Activated CD4-positive, alpha-beta T cell treated with anti-CD3 and anti-CD28 coated beads for 4 hours (primary cell): Measurements from ENCODE around the gene SCYL3.
"Not testable (repeated sequence)": the region's sequence is repeated elsewhere in the genome, so short reads cannot be mapped to it uniquely, and the experiment has no call there.

Source experiments
- DNase-seq, 2 donors: peaks; one replicate each; pipeline ENCODE4 v3.0.0-alpha.2; 2020

The SCYL3 gene

DNA sequence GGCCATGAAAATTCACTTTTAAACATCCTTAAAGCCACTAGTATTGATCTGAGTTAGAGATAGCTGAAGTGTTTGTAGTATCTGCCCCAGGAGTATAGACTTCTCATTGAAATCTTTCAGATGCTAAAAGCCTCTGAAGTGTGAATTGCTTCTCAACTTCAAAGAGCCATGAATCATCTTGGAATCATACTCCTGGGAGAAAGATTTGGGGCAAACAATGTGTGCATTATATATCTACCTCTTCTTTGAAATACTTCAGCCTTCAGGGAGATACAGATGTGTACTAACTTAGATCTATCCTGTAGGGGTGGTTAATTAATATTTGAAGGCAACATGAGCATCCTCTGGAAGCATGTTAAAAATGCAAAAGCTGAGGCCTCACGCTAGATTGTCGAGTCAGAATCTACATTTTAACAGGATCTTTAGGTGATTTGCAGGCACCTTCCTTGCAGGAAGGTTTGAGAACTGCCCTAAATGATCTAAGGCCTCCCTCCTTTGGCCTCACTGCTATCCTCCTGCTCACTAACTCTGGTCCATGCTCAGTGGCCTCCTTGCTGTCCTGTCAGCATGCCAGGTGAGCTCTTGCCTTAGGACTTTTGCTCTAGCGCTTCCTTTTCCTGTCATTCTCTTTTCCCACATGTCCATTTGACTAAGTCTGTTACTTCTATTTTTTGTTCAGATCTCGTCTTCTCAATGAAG is 6.0 kb upstream of the SCYL3 start:
- no peak for DNase-seq

DNA sequence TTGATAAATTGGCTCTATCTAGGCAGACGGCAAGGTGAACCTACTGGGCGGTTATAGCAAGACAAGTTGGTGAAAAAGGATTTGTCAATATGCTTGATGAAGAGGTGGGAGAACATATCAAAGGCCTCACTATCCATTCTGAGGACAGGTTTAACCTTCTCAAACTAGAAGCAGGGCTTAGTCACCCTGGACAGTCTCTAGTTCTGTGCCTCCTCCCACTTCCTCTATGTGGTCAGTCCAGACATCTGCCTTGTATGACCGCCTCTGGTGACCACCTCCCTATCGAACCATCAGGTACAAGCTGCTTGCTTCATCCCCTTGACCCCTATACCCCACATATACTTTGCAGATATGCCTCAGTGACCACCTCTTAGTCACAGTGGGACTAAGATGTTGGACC is 2.3 kb upstream of the SCYL3 start:
- no peak for DNase-seq

DNA sequence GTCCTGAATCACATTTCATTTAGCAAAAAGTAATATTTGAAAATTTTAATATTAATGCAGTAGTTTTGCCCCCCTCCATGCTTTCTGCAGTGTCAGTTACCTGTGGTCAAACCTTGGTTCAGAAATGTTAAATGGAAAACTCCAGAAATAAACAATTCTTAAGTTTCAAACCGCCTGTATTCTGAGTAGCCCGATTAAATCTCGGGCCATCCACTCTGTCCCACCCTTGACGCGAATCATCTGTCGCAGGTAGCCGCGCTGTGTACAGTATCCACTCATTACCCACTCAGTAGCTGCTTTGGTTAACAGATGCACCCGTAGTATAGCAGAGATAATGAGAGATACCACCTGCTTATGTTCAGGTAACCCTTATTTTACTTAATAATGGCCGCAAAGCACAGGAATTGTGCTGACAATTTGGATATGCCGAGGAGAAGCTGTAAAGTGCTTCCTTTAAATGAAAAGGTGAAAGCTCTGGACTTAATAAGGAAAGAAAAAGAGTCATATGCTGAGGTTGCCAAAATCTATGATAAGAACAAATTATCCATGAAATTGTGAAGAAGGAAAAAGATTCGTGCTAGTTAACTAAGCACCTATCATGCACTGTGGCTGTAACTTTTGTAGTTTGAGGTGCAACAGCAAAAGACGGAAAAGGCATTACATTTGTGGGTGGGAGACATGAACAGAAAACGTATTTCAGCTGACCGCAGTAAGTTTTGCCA is 889 bp upstream of the SCYL3 start:
- DNase-seq, result peak in 1 of 2 donors; percentile 7

DNA sequence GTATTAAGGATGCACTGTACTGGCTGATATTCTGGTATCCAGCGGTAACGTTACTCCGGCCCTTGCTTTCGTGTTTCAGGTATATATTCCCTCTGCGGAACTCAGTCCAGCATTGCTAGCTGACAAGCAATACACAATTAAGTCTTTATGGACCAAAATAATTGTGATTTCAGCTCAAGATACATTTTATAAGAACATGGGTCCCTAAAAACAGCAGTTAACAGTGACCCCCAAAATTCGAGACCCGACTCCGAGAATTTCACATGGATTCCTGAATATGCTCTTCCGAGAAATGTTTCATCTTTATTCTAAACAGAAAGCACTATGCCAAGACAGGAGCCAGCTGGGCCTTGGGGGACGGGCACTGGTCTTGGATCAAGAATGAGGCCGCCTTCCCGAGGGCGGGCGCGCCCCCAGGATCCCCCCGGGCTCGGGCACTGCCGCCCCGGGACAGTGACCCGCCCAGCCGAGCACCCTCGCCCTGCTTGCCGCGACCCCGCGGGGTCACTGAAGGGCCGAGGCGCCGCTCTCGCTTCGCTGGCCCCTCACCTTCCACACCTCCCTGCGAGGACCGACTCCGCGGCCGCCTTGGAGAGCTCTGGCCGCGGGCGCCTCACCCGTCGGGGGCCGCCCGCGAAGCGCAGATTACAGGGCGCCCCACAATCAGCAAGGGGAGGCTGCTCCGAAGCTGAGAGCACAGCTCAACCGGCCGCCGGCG is 610 bp downstream of the SCYL3 start:
- peak; percentile 26 to 43 for DNase-seq

DNA sequence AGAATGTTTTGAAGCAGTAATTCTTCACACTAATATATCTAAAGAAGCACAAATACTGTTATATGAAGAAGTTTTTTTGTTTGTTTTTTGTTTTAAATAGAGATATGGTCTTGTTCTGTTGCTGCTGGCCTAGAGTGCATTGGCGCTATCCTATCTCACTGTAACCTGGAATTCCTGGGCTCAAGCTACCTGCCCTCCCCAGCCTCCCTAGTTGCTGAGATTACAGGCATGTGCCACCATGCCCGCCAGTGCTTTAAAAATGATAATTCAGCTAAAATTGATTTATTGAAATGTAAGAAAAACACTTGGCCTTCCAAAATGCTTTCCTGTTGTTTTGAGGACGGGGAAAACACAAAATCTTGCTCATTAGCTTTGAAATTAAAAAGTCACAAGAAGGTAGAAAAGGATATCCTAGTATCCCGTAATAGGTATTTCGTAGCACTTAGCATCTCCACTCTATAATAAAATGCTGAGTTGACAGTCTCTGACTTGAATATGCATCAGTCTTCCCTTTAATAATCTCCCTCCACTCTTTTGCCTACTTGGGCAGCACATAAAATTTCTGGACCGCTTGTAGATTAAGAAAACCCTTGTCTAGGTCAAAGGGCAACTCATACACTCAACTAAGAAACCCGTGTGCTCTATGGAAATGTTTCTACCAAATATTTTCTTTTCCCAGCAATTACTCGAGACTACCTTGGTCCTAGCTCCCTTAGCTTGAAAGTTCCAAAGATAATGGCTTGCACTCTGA is 1.3 kb downstream of the SCYL3 start:
- no peak for DNase-seq

DNA sequence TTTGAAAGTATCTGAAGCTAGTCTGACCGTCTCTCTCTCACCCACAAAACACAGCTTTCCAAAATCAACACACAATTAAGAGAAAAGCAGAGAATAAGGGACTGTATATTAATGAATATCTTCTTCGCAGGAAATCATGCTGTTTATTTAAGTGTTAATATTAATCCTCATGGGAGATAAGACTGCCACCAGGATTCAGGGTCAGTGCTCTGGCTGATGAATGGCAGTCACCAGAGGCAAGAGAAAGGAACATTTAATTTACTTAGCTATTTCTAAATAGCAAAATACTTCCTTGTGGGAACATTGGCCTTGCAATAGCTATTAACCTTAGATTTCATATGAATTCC is 2.2 kb downstream of the SCYL3 start:
- no peak for DNase-seq

DNA sequence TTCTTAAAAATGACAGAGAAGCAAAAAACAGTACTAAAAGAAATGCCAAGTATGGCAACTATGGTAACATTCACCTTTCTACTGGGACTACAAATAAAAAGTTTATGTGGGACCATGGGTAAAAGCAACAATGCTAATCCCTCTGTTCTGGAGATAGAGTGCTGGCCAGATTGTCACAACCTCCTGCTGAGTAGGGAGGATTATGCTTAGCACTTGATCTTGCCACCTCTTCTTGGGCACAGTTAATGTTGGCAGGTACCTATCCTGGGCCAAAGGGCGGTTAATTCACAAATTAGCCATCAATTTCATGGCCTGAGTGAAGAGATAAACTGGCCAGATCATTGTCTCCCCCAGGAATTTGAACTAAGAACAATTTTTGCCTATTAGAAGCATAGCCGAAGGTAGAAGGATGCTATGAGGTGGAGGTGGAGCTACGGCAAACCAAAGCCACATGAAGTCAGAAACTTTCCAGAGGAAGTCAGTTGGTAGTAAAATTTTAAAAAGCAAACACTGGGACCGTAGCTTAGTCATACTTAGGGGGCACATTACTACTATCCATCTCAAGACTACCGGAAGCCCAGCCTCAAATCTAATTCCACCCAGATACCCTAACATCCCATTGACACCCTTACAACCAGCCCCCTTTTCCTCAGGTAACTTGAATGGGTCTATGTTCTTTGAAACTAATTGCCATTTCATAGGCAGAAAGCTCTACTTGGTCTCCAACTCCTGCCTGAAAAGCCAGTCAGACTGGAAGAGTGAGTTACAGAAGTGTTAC is 2.7 kb downstream of the SCYL3 start:
- peak; percentile 41 to 42 for DNase-seq

DNA sequence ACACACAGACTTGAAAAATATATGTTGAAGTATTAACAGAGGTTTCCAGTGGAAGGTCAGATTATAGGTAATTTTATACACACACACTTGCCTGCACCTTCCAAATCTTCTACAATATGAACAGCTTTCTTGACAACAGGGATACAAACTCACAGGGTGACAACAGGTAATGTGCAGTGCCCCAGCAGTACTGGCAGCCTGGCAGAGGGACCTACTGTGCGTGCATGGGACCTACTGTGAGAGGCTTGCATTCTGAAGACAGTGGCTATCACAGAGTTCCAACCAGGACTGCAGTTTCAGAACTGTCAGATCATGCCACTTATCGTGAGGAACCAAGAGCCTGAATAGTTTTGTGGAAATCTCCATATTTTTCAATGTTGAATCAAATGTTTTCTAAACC is 3.8 kb downstream of the SCYL3 start:
- DNase-seq, result no peak

DNA sequence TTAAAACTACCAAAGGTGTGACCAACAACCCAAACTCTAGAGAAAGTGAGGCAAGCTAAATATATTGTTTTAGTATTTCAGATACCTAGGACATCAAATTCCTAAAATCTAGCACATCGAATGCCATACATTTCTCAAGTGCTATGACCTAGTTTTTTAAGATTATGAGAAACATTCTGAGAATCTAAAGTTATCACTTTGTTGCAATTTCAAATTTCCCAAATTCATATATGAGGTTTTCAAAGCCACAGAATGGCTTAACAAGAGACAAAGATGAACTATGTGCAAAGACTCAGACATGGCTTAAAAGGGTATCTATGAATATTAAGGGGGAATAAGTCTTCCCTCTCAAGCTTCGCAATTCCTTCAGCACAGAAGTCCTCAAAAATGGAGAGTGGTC is 6.8 kb downstream of the SCYL3 start:
- no peak for DNase-seq

DNA sequence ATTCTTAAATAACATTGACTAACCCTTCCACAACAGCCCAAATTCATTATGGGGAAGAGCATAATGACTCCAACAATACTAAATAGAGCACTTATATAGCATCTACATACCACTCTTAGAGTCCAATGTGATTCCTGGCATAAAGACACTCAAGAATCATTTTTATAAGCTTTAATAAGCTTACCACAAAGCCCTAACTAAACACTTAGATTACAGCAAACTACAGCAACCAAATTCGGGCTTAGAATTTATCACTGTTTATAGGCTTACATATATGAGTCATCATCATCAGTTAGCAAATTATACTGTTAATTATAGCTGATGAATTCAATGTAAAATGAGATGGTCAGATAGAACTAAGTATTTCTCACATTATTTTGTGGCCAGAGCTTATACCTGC is 7.3 kb downstream of the SCYL3 start:
- no peak for DNase-seq

DNA sequence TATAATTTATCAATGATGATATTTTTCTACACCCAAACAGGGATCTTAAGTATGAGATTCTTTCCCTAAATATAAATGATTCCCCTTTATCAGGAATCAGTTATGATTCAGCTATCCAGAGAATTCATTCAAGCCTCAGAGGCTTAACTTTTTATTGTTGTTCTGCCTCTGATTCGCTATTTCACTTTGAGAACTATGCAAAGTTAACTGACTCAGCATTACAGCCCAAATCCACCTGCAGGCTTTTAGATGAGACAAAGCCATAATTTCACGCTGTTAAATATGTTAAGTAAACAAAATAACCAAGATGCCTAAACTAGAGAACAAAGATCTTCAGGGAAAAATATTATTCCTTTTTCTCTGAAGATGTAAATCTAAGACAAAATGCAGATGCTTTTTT is 8.5 kb downstream of the SCYL3 start:
- DNase-seq, result no peak

DNA sequence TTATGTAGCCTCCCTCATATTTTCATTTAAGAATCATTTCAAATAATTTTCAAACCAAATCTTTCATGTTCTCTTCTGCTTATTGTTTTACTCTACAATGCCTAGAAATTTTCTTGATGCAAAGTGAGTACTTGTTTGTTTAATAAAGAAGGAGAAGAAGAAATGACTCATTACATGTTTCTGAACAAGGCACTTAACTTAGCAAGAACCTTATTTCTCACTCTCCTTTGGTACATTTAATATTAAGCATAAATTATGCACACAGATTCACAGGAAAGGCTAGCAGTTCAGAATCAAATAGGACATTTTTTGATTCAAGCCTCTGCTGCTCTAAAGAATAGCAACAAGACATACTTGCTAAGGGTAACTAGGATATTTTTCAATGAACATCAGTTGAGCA is 9.1 kb downstream of the SCYL3 start:
- DNase-seq, result no peak

DNA sequence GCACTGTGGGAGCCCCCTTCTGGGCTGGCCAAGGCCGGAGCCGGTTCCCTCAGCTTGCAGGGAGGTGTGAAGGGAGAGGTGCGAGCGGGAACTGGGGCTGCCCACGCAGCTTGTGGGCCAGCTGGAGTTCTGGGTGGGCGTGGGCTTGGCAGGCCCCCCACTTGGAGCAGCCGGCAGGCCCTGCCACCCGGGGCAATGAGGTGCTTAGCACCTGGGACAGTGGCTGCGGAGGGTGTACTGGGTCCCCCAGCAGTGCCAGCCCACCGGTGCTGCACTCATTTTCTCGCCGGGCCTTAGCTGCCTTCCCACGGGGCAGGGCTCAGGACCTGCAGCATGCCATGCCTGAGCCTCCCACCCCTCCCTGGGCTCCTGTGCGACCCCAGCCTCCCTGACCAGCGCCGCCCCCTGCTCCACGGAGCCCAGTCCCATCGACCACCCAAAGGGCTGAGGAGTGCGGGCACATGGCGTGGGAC is 11.6 kb downstream of the SCYL3 start:
- no peak for DNase-seq

DNA sequence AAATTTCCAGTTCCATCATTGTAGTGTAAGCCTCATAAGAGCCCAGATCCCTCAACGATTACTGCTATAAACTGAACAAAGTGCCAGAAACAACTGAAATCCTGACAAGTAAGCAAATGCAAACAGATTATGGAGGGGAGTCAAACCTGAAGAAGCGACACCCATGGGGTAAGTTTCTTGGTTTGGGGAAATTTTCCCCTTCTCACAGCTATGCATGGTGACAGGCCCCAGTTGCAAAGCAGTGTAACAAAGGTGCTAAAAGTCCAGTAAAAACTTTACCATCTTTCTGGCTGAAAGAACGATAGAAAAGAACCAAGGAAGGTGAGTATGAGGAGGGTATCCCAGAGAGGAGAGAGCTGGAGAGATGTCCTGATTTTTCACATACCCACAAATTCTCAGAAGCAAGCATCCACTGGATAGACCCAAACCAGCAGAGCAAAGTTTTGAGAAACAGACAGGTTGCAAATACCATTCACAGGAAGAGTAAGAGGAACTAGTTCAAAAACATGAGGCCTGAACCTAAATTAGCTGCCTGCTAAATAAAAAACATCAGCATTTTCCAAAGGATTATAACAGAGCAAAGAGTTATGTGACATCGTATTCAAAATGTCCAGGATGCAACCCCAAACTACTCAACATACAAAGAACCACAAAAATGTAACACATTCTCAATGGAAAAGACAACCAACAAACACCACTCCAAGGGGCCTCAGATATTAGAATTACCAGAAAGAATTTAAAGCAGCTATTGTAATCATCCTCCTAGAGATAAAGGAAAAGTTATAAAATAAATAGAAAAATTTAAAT is 14.5 kb downstream of the SCYL3 start:
- DNase-seq, result no peak

DNA sequence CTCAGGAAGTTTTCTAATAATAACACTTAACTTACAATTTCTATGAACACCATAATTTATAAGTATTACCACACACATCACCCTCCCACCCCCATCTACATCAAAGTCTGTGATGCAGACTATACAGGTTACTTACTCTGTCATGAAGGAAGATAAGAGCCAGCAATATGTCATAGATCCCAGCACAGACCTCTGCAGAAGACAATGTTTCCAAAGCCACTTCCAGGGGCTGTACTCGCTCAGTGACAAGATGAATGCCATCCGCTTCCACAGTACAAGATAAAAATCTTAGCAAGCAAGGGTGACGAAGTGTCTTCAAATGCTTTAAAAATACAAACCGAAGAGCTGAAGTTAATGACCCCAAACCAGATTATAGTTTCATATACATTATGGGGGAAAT is 15.2 kb downstream of the SCYL3 start:
- no peak for DNase-seq

DNA sequence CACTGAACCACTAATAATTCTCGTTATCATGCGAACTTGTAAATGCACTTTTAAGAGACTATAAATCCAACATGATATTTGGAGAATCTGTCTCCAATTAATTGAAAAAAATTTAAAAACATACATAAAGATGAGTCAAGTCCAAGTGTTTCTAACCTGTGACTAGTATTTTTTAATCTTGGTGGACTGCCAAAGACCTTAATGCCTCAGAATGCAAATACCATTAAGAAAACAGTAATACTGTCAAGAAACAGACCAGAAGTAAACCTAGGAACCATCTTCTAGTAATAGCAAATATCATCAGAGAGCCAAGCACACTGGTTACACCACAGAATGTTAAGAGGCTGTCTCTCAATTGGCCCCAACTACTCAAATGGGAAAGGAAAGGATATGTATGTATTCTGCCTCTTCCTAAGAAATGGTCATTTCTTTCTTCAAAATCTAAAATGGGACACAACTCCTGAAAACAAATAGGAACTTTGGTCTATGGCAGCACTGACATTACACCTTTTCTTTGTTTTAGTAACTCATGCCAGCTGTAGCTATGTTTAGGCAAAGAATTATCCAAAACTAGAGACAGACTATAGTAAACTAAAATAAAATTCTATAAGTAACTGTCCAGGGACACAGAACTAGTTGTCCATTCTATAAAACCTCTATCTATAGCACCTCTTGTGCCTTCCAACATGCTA is 15.8 kb downstream of the SCYL3 start:
- no peak for DNase-seq

DNA sequence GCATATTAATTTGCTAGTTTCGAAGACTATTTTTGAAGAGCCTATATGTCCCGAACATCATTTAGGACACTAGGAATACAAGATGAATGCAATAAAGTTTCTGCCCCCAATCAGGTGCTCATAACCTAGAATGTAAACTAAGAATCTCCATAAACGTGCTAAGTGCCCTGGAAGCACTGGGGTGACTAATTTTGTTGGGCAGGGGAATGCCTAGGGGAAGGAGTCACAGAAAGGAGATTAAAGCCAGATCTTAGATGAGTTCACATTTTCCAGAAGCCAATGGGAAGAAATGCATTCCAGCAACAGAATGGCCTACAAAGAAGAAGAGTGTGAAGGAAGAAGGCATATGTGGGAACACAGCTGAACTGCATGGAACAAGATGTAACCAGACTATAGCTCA is 19.5 kb downstream of the SCYL3 start:
- no peak for DNase-seq

DNA sequence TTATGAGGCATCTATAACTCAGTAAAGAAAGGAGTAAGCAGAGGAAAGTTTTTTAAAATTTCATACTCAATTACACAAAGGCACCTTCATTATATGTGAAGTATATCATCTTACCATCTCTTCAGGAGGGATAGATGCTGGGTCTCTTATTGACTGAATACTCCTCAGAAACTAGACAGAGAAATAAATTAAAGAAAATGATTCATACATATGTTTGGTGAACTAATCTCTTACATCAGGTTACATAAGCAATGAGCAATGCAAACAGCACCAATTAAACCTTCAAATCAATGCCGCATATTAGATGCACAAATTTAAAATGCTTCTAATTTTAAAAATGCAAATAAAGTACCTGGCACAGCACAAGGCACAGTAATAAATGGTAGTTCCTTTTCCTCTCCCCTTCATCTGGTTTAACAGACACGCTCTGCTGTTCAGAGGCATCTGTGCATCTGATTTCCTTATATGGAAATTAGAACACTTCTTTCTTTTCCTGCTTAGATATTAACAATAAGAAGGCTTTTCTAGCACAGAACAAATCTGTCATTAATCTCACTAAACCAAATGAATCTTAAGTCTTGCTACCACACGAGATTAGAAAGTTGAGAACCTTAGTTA is 20.0 kb downstream of the SCYL3 start:
- DNase-seq, result no peak

DNA sequence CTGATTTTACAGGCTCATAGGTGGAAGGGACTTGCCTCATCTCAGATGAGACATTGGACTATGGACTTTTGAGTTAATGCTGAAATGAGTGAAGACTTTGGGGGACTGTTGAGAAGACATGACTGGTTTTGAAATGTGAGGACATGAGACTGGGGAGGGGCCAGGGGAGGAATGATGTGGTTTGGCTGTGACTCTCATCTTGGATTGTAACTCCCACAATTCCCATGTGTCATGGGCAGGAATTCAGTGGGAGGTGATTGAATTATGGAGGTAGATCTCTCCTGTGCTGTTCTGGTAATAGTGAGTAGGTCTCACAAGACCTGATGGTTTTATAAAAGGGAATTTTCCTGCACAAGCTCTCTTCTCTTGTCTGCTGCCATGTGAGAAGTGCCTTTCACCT is 20.8 kb downstream of the SCYL3 start:
- DNase-seq, result no peak

DNA sequence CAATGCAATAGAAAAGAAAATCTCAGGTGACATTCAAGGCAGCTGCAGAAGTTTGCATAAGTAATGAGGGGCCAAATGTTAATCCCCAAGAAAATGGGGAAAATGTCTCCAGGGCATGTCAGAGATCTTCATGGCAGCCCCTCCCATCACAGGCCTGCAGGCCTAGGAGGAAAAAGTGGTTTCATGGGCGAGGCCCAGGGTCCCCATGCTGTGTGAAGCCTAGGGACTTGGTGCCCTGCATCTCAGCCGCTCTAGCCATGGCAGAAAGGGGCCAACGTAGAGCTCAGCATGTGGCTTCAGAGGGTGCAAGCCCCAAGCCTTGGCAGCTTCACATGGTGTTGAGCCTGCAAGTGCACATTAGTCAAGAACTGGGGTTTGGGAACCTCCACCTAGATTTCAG is 21.7 kb downstream of the SCYL3 start:
- DNase-seq, result not testable (repeated sequence)

DNA sequence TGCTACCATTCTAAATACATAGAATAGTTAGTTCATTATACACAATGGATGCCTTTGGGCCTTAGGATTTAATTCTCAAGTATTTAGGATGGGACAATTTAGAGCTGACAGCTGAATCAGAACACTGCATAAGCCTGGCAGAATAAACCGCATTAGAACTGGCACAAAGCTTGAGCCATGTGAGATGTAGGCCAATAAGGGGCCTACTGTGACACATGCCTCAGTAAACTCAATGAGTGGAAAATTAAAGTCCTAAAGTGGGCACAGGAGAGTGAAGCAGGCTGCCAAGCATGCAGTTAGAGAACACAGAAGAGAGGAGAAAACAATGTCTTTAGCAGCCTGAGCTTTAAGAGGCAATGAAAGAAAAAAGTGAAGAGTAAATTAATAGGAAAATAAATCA is 24.3 kb downstream of the SCYL3 start:
- no peak for DNase-seq
